SW 1271 (cell line): ENCODE measurements around the gene SYNGR1.

Source experiments
- DNase-seq, 2 experiments: peaks; one replicate each; lab custom pipeline; 2025; lab: John Stamatoyannopoulos, UW

The SYNGR1 gene

DNA sequence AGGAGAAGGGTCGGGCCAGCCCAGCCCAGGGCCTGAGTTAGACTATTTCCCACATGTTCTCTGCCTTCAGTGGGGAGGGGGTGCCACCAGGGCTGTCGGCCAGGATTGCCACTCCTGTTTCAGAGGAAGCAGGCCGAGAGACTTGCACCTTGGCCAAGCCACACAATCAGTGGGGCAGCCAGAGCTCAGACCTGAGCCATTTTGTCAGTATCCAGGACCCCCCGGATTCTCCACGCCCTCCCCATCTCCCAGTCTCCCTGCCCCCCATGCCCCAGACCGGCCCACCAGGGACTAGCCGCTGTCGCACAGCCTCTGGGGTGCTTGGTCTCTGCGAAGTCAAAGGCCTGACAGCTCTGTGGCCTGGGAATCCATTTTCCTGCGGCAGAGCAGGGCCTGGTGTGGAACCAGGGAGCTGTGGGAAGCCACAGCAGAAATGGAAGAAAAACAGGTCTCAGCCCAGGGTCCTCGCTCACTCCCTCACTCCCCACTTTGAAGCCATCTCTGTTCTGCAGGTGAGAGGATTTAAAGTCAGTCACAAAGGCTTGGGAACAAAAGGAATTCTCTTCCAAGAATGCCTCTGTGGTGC is 81.5 kb downstream of the SYNGR1 start:
- DNase-seq = no peak

DNA sequence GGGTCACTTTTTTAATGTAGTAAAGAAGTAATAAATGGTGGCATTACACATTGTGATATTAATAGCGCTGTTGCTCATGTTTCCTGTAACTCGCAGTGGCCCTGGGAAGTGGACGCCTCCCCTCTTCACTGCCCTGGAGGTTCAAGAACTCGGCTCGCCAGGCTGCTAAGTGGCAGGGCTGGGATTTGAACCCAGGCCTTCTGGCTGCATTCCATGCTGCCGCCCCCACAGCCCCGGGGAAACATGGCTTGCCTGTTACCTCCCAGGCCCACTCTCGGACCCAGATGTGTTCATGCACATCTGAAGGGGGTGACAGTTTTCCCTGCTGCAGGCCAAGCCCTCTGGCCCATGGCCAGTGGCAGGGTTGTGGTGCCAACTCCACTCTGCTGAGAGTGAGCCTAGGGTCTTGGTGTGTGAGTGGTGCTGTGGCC is 82.0 kb downstream of the SYNGR1 start:
- DNase-seq = no peak

DNA sequence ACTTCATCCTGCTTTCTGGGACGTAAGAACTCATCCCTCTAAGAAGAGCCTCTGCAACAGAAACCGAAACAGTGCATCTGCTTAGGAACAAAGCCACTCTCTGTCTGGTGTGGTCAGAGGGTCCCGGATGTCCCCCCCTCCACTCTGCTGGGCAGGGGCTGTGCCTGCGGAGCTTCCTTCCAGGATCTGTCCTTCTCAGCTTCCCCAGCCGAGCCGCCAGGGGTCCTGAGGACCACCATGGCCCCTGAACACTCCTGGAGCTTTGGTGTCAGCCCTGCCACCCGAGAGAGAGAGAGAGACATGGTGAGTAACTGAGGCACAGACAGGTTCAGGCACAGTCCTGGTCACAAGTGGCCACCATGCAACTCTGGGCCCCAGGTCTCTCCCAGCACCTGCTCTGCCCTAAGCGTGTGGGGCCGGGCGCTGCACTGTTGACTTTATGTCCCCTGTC is 82.6 kb downstream of the SYNGR1 start:
- DNase-seq = no peak

DNA sequence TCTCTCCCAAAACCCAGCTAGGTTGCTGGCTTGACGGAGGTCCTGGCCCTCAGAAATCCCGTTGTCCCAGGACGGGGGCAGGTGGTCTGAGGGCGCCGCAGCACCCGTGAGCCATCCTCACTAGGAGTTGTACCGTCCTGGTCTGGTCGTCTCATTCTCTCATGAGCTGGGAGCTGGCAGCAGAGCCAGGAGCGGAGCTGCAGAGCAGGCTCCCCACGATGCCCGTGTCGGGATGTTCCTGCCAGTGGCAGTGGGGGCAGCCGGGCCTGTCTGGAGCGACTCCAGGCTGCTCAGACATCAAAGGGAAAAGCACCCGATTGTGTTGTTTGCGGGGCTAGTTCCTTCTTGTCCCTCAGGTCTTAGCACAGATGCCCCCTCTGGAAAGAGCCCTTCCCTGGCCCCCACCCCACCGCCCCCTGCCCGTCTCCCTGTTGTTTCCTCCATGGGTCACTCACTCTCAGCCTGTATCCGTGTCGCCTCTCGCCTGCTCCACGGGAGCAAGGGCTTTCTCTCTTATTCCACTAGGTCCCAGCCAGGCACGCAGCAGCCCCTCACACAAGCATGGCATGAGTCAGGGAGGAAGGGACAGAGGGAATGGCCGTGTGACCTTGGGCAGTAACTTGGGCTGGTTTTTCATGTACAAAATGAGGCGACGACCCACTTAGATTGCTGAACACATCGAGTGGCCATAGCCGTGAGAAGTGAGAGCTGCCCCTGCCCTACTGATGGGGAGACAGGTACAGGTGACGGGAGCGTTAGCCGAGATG is 83.9 kb downstream of the SYNGR1 start:
- DNase-seq = no peak

DNA sequence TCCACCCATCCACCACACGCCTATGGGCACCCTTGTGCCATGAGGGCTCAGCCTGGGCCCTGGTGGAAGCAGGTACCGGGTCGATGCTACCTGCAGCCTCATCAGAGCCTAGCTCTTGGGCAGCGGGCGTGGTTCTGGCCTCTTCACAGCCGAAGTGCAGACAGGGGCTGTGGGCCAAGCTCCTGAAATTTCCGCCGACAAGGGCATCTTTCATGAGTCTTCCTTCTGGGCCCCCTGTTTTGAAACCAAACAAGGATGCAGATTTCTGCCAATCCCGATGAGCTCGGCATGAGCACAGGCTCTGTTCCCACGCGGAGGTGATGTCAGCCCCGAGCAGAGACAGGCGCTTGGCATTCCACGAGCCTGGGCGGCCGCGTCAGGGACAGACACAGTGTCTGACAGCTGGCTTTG is 84.5 kb downstream of the SYNGR1 start:
- DNase-seq = no peak

DNA sequence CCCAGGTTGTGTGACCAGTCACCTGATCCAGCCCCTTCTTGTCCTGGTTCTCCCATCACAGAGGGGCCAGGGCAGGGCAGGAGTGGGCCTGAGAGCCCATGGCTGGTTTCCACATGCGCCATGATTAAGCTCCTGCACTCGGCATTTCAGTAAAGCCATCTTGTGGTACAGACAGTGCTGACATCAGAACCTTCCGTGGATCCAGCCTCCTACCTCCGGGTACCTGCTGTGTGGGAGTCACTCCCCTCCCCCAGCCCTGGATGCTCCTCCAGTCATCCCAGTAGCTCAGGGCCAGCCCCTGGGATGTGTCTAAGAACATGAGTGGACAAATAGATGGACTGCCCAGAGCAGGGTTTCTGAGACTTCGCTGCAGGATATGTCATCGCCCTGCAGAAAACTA is 84.9 kb downstream of the SYNGR1 start:
- DNase-seq = no peak
